Aorta (tissue), 5 donors: ENCODE results near the gene NDOR1. TPM values are rescaled to one million over a fixed set of nuclear protein-coding genes. Genes with fewer than 3 reads are reported as not detected.

ENCODE experiments used
- ATAC-seq: fragments of 200-7000 bp; cut with Tn5 transposase; one replicate; pipeline ENCODE4 v1.9.1; 2022; ENCODE audit warnings: moderate library complexity; ENCODE audit not compliant: low FRiP score
- DNase-seq, 2 donors: peaks; one replicate each; pipeline ENCODE4 v3.0.0-alpha.2; 2020
- H3K27ac ChIP-seq, 2 donors: one replicate each; pipeline ENCODE4 v1.5.1; 2013; ENCODE audit warnings: low read length in 2 of 2, mild to moderate bottlenecking in 2 of 2, moderate library complexity in 2 of 2, control low read depth in 1 of 2, inconsistent platforms in 1 of 2, low read depth in 1 of 2
- H3K27me3 ChIP-seq, 2 donors: one replicate each; pipeline ENCODE4 v1.6.1; 2013; ENCODE audit warnings: control low read depth in 1 of 2, low read length in 1 of 2, mild to moderate bottlenecking in 1 of 2, moderate library complexity in 1 of 2; ENCODE audit not compliant: insufficient read depth in 2 of 2, control insufficient read depth in 1 of 2
- H3K36me3 ChIP-seq, 2 donors: one replicate each; pipeline ENCODE4 v1.6.1; 2013; ENCODE audit warnings: control low read depth in 1 of 2, low read length in 1 of 2, mild to moderate bottlenecking in 1 of 2; ENCODE audit not compliant: insufficient read depth in 2 of 2, control insufficient read depth in 1 of 2
- H3K4me1 ChIP-seq, 2 donors: one replicate each; pipeline ENCODE4 v1.6.1; 2013; ENCODE audit warnings: low read length in 2 of 2, control low read depth in 1 of 2, mild to moderate bottlenecking in 1 of 2, moderate library complexity in 1 of 2; ENCODE audit not compliant: insufficient read depth in 2 of 2, control insufficient read depth in 1 of 2
- H3K4me3 ChIP-seq, 2 donors: one replicate each; pipeline ENCODE4 v1.5.1; 2013; ENCODE audit warnings: low read length in 2 of 2, control low read depth in 1 of 2, mild to moderate bottlenecking in 1 of 2
- H3K9me3 ChIP-seq: one replicate; pipeline ENCODE4 v1.6.1; 2013; ENCODE audit warnings: mild to moderate bottlenecking, low read length; ENCODE audit not compliant: control insufficient read depth
- WGBS, 2 donors: extraction: QIAGEN DNeasy Blood & Tissue Kit; methylation state at CpG; one replicate each; pipeline ENCODE4 v1.1.7; 2013; 5-methylcytosine and 5-hydroxymethylcytosine counted together
- intact Hi-C, 2 donors: fragments of 100-400 bp; cut with DNase I; formaldehyde crosslinking; loops; one replicate each; pipeline versions ENCODE4 v1.14.2 to v1.15.0; 2022
- polyA plus RNA-seq, 2 donors: library from polyadenylated mRNA; stranded (reverse); fragments of 200-250 nt; gene quantifications; one replicate each; pipeline ENCODE4 v1.2.3, GENCODE V29; 2013
- total RNA-seq, 2 donors: library from RNA; stranded (reverse); fragmentation: NEBNext Ultra II Directional; extraction: Animal tissue kit (Norgen Biotek cat#: 25700); gene quantifications; one replicate each; pipeline ENCODE4 v1.2.1, GENCODE V29; 2021
- donor health status: healthy with polysubstance abuse.
- donor health status: Bipolar disorder and iron deficiency.
- donor health status: DM: no; HTN: no; CAD: no.
- donor health status: DM: no; HTN: no; CAD: no.
- donor health status: DM: yes; HTN: yes; CAD: no.

The NDOR1 gene
- total and polyA plus RNA-seq, 4 donors: 3.0 to 20.4 (median 12.1) TPM

GRCh38 chr9:137227054-137227852, 21.8 kb downstream of the NDOR1 start, which contains the start of gene RNF224:
RNF224 (plus strand) TSS chr9:137227502; CDS start chr9:137228336, 834 bp downstream.
- Histone ChIP-seq H3K4me1 (no peaks in the 10 kb centered on the region), H3K4me3 (no peak within 1 kb of the TSS), H3K36me3 (no peaks in the 10 kb centered on the region), H3K27ac (no peak within 1 kb of the TSS), H3K27me3 (no peaks in the 10 kb centered on the region), H3K9me3 (no peaks in the 10 kb centered on the region)
- WGBS, 2 donors: 28 to 31% methylated on average over 25 of the region's 25 CpGs
- intact Hi-C loops: loop anchor here in 1 of 2 donors (5.0 kb wide), 1 partner anchor 105 kb away; no protein-coding TSS in a partner anchor
- peak; percentile 80 to 91 for DNase-seq
- ATAC-seq: no peak

GRCh38 chr9:137227853-137228505, 22.5 kb downstream of the NDOR1 start:
- no peaks in the 10 kb centered on the region for H3K27me3 ChIP-seq
- ATAC-seq (no peak), DNase-seq (no peak)
- no peak overlapping the region for H3K4me3 ChIP-seq
- intact Hi-C loops: loop anchor here (2.0 to 5.0 kb wide), 2 partner anchors 105 to 106 kb away; no protein-coding TSS in a partner anchor
- H3K9me3 ChIP-seq: no peaks in the 10 kb centered on the region
- WGBS, 2 donors: 42 to 51% methylated on average over 11 to 18 of the region's 18 CpGs
- no peaks in the 10 kb centered on the region for H3K4me1 ChIP-seq
- no peak overlapping the region for H3K27ac ChIP-seq
- H3K36me3 ChIP-seq: no peaks in the 10 kb centered on the region

- no peaks in the 10 kb centered on the region for H3K9me3 ChIP-seq
- no peak for DNase-seq
- WGBS, 2 donors: 78 to 80% methylated on average over 24 to 29 of the region's 29 CpGs
- no peaks in the 10 kb centered on the region for H3K4me1 ChIP-seq
- no peak for ATAC-seq
- no peak overlapping the region for H3K4me3 ChIP-seq
- no peak overlapping the region for H3K27ac ChIP-seq
- no peaks in the 10 kb centered on the region for H3K27me3 ChIP-seq
- intact Hi-C loops: loop anchor here (2.0 to 5.0 kb wide), 2 partner anchors 106 kb away; no protein-coding TSS in a partner anchor
- no peaks in the 10 kb centered on the region for H3K36me3 ChIP-seq
These were observed 23.0 kb downstream of the NDOR1 start for GRCh38 chr9:137228506-137228967.

GRCh38 chr9:137228968-137229896, 23.7 kb downstream of the NDOR1 start:
- no peak overlapping the region for H3K4me3 ChIP-seq
- ATAC-seq (no peak), DNase-seq (no peak)
- H3K9me3 ChIP-seq: no peaks in the 10 kb centered on the region
- H3K36me3 ChIP-seq: no peaks in the 10 kb centered on the region
- H3K27ac ChIP-seq: no peak overlapping the region
- no peaks in the 10 kb centered on the region for H3K4me1 ChIP-seq
- intact Hi-C loops: loop anchor here (2.0 to 5.0 kb wide), 2 partner anchors 106 to 107 kb away; no protein-coding TSS in a partner anchor
- WGBS, 2 donors: 33 to 42% methylated on average over 27 of the region's 27 CpGs
- no peaks in the 10 kb centered on the region for H3K27me3 ChIP-seq

GRCh38 chr9:137229903-137230704, 24.6 kb downstream of the NDOR1 start:
- Histone ChIP-seq H3K36me3 (no peaks in the 10 kb centered on the region), H3K9me3 (no peaks in the 10 kb centered on the region), H3K27me3 (no peaks in the 10 kb centered on the region), H3K4me3 (no peak overlapping the region), H3K27ac (no peak overlapping the region), H3K4me1 (no peaks in the 10 kb centered on the region)
- 60 to 61% methylated on average over 28 to 31 of the region's 31 CpGs for WGBS, 2 donors
- DNase-seq: no peak
- no peak for ATAC-seq
- intact Hi-C loops: loop anchor here (2.0 to 5.0 kb wide), 2 partner anchors 107 to 108 kb away; no protein-coding TSS in a partner anchor

GRCh38 chr9:137230705-137231371, 25.3 kb downstream of the NDOR1 start, which contains the start of gene SLC34A3:
SLC34A3 (plus strand) TSS chr9:137230901; CDS start chr9:137231703, 802 bp downstream.
- Histone ChIP-seq H3K27ac (no peak within 1 kb of the TSS), H3K36me3 (no peaks in the 10 kb centered on the region), H3K9me3 (no peaks in the 10 kb centered on the region), H3K27me3 (no peaks in the 10 kb centered on the region), H3K4me1 (no peaks in the 10 kb centered on the region), H3K4me3 (no peak within 1 kb of the TSS)
- 70 to 78% methylated on average over 13 to 14 of the region's 14 CpGs for WGBS, 2 donors
- no peak for DNase-seq
- no peak for ATAC-seq
- intact Hi-C loops: no loop called here

GRCh38 chr9:137231372-137232039, 26.0 kb downstream of the NDOR1 start:
- Histone ChIP-seq H3K27me3 (no peaks in the 10 kb centered on the region), H3K27ac (no peak overlapping the region), H3K9me3 (no peaks in the 10 kb centered on the region), H3K36me3 (no peaks in the 10 kb centered on the region), H3K4me3 (no peak overlapping the region), H3K4me1 (no peaks in the 10 kb centered on the region)
- ATAC-seq (no peak), DNase-seq (no peak)
- intact Hi-C loops: no loop called here
- WGBS, 2 donors: 82 to 90% methylated on average over 19 to 23 of the region's 23 CpGs
